GM18499 (cell line): ENCODE measurements around the gene ARIH1.

Experiments
- ATAC-seq: cut with Tn5 transposase; IDR thresholded peaks from one replicate; pipeline ENCODE4 v1.9.1; 2021; ENCODE audit warnings: moderate number of reproducible peaks; ENCODE audit not compliant: insufficient read depth, unreplicated experiment

The ARIH1 gene

DNA sequence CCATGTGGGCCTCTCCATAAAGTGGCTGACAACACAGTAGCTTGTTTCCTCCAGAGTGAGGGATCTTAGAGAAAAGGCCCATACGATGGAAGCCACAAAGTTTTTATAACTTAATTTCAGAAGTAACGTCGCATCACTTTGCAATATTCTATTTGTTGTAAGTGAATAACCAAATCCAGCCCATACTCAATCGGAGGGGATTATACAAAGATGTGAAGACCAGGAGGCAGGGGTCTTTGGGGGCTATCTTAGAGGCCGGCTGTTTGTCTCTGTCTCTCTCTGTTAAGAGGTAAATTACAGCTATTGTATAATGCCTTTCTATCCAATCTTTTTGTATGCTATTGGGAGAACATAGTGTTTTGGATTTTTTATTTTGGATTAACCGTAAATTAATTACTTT lies 9.1 kb downstream of the ARIH1 start:
- ATAC-seq = no peak

- no peak for ATAC-seq
These were observed 12.0 kb downstream of the ARIH1 start for GRCh38 chr15:72486144-72486543.

GRCh38 chr15:72487070-72487797 lies 13.1 kb downstream of the ARIH1 start:
- ATAC-seq = no peak

DNA sequence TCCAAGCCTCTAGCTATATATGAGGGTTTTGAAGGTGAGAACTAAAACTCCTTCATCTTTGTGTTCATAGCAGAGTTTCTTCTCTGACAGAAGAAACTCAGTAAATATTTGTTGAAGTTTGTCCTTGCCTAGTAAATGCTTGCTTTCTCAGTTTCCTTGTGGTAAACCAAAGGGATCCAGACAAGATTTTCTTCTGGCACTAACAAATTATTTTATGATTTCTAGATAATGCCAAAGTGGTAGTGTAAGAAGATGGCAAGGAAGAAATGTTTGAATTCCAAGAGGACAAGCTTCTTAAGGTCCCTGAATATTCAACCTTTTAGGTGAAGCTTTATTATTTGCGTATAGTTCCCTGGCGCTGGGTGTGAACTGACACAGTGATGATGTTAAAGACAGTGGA lies 14.4 kb downstream of the ARIH1 start:
- ATAC-seq = no peak

DNA sequence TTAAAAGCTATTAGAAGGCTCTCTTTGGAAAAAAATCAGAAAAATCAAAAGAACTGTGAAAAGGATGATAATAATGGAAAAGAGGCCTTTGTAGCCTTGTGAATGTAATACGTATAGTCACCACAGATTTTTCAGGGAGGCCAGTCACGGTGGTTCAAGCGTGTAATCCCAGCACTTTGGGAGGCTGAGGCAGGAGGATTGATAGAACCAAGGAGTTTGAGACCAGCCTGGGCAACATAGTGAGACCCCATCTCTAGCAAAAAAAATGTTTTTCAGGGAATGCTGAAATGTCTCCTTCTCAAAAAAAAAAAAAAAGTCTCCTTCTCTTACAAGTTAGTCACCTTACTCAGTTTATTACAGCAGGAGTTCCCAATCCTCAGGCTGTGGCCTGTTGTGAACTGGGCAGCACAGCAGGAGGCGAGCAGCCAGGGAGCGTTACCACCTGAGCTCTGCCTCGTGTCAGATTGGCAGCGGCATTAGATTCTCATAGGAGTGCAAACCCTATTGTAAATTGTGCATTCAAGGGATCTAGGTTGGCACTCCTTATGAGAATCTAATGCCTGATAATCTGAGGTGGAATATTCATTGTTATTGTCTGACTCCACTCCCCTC lies 15.9 kb downstream of the ARIH1 start:
- no peak for ATAC-seq

DNA sequence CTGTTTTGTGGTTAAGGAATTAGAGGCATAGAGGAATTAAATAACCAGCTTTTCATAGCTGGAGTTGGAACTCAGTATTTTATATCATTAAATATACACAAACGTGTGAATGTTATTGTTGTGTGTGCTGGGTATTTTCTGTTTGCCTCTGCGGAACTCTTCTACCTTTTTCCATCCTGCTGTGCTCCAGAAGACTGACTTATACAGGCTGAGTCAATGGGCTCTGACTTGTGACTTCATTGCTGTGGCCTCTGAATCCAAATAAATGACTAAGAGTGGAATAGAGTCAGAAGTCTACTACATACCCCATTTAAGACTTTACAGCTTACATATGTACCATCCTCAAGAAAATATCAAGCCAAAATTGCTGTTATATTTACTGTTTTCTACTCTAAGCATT lies 17.6 kb downstream of the ARIH1 start:
- no peak for ATAC-seq

- ATAC-seq = no peak
These were observed 18.6 kb downstream of the ARIH1 start for GRCh38 chr15:72492733-72493132.

DNA sequence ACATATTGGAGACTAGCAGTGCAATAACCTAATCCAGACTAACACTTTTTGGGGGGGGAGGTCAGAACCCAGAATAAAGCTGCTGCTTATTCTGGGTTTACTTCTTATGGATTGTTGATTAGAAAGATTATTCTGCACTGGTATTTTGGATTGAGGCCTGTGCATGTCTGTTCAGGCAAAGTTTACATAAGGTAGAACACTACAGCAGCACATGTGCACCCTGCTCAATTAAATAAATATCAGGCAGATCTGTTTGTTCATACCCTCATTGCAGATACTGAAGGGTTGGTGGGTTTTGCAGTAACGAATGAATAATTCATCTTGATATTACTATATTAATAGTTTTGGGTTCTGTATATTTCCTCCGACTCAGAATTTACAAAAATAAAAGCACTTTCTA lies 19.1 kb downstream of the ARIH1 start:
- ATAC-seq = no peak

DNA sequence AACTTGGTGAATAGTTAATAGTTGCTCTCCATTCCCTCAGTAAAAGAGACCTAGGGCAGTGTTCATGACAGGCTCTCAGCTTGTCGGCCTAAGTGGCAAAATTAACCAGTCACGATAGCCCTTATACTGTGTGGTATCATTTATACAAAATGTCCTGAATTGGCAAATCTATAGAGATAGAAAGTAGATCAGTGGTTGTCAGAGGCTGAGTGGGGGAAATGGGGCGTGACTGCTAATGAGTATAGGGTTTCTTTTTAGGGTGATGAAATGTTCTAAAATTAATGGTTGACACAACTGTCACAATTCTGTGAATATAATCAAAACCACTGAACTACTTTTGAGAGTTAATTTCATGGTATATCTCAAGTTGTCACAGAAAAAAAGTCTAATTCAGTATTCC lies 20.9 kb downstream of the ARIH1 start:
- ATAC-seq = no peak

DNA sequence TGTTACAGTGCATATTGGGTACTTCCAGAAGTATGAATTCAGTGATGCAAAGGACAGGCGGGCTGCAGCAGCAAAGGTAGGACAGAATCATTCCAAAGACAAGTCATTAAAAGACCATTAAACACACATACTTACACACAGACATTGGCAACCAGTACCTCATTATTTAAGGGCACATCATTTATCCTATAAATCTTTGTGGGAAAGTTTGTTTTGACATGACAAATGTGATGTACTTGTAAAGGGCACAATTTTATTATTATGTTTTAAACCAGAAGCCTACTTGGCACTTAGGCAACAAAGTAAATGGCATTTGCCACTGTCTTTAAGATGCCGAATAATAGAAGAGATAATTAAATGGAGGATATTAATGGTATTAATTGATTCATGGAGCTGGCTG lies 22.7 kb downstream of the ARIH1 start:
- ATAC-seq = no peak

DNA sequence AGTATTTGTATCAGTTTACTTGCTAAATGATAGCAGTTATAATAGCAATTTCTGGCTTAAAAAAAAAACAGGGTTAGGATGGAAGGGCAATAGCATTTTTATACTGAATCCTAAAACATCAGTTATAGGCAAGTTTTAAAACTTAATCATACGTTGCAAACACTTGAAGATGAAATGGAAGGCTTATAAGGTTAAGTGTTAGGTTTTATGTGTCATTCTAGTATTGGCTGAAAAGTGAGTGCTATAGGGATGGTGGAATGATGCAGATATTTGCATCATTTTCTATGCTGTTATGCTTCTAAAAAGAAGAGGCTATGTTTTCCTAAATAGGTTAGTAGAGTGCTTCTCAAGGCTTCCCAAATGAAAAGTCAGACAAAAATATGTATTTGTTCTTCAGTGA lies 23.3 kb downstream of the ARIH1 start:
- no peak for ATAC-seq

- ATAC-seq = no peak
These were observed 28.2 kb downstream of the ARIH1 start for GRCh38 chr15:72502220-72502809.

DNA sequence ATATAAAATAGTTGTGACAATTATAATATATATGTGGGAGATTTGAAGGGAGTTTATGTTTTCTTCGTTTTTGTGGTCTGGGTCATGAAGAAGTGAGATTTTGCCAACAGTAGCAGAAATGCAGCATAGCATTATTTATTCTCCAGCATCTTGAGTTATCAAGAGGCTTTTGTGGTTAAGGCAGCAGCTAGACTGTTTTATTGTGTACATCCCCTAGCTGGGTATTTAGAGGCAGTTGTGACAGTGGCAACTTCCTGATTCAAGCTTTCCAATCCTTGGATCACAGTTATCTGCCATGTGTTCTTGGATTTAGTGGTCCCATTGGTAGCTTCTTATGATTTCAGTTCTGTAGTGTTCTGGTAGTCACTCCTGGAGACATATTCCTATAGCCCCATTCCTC lies 29.0 kb downstream of the ARIH1 start:
- ATAC-seq = no peak

DNA sequence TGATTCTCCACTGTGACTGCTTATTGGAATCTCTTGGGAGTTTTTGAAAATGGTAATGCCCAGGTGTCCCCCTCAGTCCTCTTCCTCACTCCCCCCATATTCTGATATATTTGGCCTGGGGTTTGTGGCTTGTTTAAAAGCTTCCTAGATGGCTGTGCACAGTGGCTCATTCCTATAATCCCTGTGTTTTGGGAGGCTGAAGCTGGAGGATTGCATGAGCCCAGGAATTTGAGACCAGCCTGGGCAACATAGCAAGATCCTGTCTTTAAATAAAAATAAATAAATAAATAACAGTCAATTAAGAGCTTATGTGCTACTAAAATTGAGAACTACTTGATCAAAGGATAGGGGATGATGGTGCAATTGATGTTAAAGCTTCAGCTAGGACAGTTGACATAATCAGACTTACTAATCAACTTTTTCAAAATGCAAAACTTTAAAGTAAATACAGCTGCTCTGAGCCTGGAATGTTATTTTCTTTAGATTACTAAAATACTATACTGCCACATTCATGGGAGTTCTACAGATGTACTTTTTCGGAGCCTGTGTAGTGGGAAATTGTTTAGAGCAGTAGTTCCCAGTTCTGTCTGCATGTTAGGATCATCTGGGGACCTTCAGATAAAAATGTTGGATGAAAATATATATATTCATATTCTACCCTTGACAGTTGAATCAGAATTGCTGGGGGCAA lies 33.4 kb downstream of the ARIH1 start:
- ATAC-seq = no peak

DNA sequence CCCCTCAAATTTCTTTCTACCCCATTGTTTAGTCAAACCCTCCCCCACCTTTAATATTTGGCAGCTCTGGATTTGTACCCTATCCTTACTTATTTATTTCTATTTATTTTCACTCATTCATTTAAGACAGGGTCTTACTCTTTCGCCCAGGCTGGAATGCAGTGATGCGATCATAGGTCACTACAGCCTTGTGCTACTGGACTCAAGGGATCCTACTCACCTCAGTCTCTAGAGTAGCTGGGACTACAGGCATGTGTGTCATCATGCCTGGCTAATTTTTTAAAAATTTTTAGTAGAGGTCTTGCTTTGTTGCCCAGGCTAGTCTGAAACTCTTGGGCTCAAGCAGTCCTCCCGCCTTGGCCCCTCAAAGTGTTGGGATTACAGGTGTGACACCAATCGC lies 35.4 kb downstream of the ARIH1 start:
- ATAC-seq = no peak

- no peak for ATAC-seq
These were observed 37.4 kb downstream of the ARIH1 start for GRCh38 chr15:72511536-72511935.

DNA sequence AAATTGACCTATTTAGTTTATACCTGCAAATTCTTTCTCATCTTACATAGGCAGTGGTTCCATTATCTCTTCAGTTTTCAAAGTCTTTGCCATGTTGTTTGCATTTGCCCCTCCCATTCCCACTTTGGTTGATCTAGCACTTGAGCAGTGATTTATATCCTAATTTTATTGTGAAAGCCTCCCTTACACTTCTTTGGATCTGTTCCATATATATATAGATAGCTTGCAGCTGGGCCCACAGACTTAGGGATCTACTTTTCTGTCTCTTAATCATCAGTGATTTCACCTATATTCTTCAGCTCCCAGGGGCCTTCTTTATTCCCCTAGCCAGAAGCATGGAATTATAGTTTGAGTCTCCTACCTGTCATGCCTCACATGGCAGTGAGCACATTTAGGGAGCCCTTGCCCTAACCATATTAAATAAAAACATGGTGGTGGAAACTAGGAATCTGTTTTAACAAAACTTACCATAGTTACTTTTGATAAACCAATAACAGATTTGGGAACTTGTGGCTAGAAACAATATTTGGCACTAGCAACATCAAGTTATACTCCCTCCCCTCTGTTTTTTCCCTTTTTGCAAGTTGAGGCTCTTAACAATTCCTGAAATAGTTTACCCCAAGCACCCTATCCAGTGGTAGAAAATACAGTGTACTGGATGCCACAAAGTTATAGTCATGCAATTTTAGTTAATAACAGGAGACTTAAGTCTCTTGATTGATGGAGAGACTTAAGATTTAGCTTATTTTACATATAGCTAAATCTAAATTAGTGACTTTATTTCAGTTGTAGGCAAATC lies 41.7 kb downstream of the ARIH1 start:
- ATAC-seq = no peak

GRCh38 chr15:72516777-72517176 lies 42.6 kb downstream of the ARIH1 start:
- ATAC-seq = no peak

GRCh38 chr15:72521682-72522081 lies 47.6 kb downstream of the ARIH1 start:
- no peak for ATAC-seq

GRCh38 chr15:72532991-72533601 lies 59.0 kb downstream of the ARIH1 start:
- ATAC-seq = no peak
